Hepatocyte (in vitro differentiated cells): ENCODE data around the gene KLHL21.

Source experiments
- EZH2 ChIP-seq: fragments of 200-600 bp; sonication (generic); IDR thresholded peaks from 2 replicates; pipeline ENCODE4 v1.6.1; 2016; ENCODE audit warnings: antibody characterized with exemption, mild to moderate bottlenecking, borderline replicate concordance
- EZH2phosphoT487 ChIP-seq: fragments of 200-600 bp; sonication (generic); IDR thresholded peaks from one replicate; pipeline ENCODE4 v1.6.1; 2018; ENCODE audit warnings: antibody characterized with exemption, mild to moderate bottlenecking, low read depth, moderate library complexity; ENCODE audit not compliant: unreplicated experiment, severe bottlenecking
- TF ChIP-seq, protein P1 (sequence below): fragments of 200-600 bp; sonication (generic); IDR thresholded peaks from 2 replicates; pipeline ENCODE4 v1.5.1; 2016; ENCODE audit warnings: antibody characterized with exemption, mild to moderate bottlenecking; ENCODE audit not compliant: poor library complexity

- TF ChIP-seq EZH2 = no peak
- TF ChIP-seq, protein P1, sequence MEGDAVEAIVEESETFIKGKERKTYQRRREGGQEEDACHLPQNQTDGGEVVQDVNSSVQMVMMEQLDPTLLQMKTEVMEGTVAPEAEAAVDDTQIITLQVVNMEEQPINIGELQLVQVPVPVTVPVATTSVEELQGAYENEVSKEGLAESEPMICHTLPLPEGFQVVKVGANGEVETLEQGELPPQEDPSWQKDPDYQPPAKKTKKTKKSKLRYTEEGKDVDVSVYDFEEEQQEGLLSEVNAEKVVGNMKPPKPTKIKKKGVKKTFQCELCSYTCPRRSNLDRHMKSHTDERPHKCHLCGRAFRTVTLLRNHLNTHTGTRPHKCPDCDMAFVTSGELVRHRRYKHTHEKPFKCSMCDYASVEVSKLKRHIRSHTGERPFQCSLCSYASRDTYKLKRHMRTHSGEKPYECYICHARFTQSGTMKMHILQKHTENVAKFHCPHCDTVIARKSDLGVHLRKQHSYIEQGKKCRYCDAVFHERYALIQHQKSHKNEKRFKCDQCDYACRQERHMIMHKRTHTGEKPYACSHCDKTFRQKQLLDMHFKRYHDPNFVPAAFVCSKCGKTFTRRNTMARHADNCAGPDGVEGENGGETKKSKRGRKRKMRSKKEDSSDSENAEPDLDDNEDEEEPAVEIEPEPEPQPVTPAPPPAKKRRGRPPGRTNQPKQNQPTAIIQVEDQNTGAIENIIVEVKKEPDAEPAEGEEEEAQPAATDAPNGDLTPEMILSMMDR = no peak
- TF ChIP-seq EZH2phosphoT487 = no peak
These were observed 45.1 kb downstream of the KLHL21 start for GRCh38 chr1:6557597-6557996.
